ENCODE measurements around the gene VSX1. TPM values are rescaled to one million over a fixed set of nuclear protein-coding genes. Genes with fewer than 3 reads are reported as not detected.

The VSX1 gene
- polyA plus RNA-seq, 1 of the 3 experiments (the other 2 are of a cell fraction), result not detected

- H3K4me2 ChIP-seq, result no peak overlapping the region
- H2AFZ ChIP-seq (ENCODE audit: low read depth), result no peak overlapping the region
- H3K27ac ChIP-seq (ENCODE audit: low read depth in 2 of 2, low read length in 1 of 2), result no peak overlapping the region
- no peak for DNase-seq
- no peaks in the 10 kb centered on the region for H3F3A ChIP-seq (replicated peaks; ENCODE audit: insufficient read depth)
- no peaks in the 10 kb centered on the region for H3K9me3 ChIP-seq
- no peaks in the 10 kb centered on the region for H3K27me3 ChIP-seq (ENCODE audit: insufficient read depth)
- H3K9ac ChIP-seq, result no peak overlapping the region
- no peaks in the 10 kb centered on the region for H4K20me1 ChIP-seq (ENCODE audit: insufficient read depth)
- ChIA-PET POLR2A (no interaction called here), CTCF (no interaction called here)
- no peaks in the 10 kb centered on the region for H3K36me3 ChIP-seq (replicated peaks in 1 of 2; ENCODE audit: control insufficient read depth in 1 of 2, insufficient read depth in 2 of 2, low read length in 1 of 2)
- no peaks in the 10 kb centered on the region for H3K9me2 ChIP-seq
- WGBS (ENCODE audit: low lambda C conversion rate), result 66% methylated on average over 3 of the region's 3 CpGs
- H3K4me3 ChIP-seq (ENCODE audit: low read depth in 2 of 2, low read length in 1 of 2), result no peak overlapping the region
- H3K79me2 ChIP-seq (ENCODE audit: insufficient read depth), result no peaks in the 10 kb centered on the region
- TF ChIP-seq TEAD4 (IDR thresholded peaks at IDR 0.05; ENCODE audit: borderline replicate concordance, insufficient read depth), result no peak
- peaks cover 0 to 10% of the 10 kb centered on the region in 2 experiments; a peak in 1 of 4 replicates for H3K4me1 ChIP-seq (ENCODE audit: control insufficient read depth in 1 of 2, insufficient read depth in 2 of 2, low read depth in 1 of 2, low read length in 1 of 2)
These were observed 43.9 kb downstream of the VSX1 start for GRCh38 chr20:25038103-25038410.

GRCh38 chr20:25037288-25038102 lies 44.4 kb downstream of the VSX1 start:
- Histone ChIP-seq H4K20me1 (ENCODE audit: insufficient read depth) (no peaks in the 10 kb centered on the region), H3K4me2 (no peak overlapping the region), H3F3A (replicated peaks; ENCODE audit: insufficient read depth) (no peaks in the 10 kb centered on the region), H3K9me3 (no peaks in the 10 kb centered on the region), H3K27ac (ENCODE audit: low read depth in 2 of 2, low read length in 1 of 2) (no peak overlapping the region), H3K4me1 (ENCODE audit: control insufficient read depth in 1 of 2, insufficient read depth in 2 of 2, low read depth in 1 of 2, low read length in 1 of 2) (peaks cover 0 to 15% of the 10 kb centered on the region in 2 experiments; a peak in 1 of 4 replicates), H3K79me2 (ENCODE audit: insufficient read depth) (no peaks in the 10 kb centered on the region), H3K9me2 (no peaks in the 10 kb centered on the region), H3K36me3 (replicated peaks in 1 of 2; ENCODE audit: control insufficient read depth in 1 of 2, insufficient read depth in 2 of 2, low read length in 1 of 2) (no peaks in the 10 kb centered on the region), H2AFZ (ENCODE audit: low read depth) (no peak overlapping the region), H3K27me3 (ENCODE audit: insufficient read depth) (no peaks in the 10 kb centered on the region), H3K9ac (no peak overlapping the region), H3K4me3 (ENCODE audit: low read depth in 2 of 2, low read length in 1 of 2) (no peak overlapping the region)
- 76% methylated on average over 12 of the region's 15 CpGs for WGBS (ENCODE audit: low lambda C conversion rate)
- POLR2A ChIA-PET, result no interaction called here
- no peak for TF ChIP-seq GATA2 (CRISPR knock-in tag; IDR thresholded peaks at IDR 0.05)
- no peak for TF ChIP-seq NFIC (IDR thresholded peaks at IDR 0.05; ENCODE audit: borderline replicate concordance)
- TF ChIP-seq EP300 (IDR thresholded peaks at IDR 0.05; ENCODE audit: borderline replicate concordance in 1 of 2, low read depth in 1 of 2, low read length in 1 of 2), result no peak
- no peak for TF ChIP-seq FOXM1 (IDR thresholded peaks at IDR 0.05; ENCODE audit: low read depth)
- TF ChIP-seq JUND (IDR thresholded peaks at IDR 0.05), result no peak
- TF ChIP-seq USF2 (IDR thresholded peaks at IDR 0.05; ENCODE audit: borderline replicate concordance, low read depth, low read length), result no peak
- TF ChIP-seq RCOR1 (IDR thresholded peaks at IDR 0.05; ENCODE audit: low read length), result no peak
- no peak for TF ChIP-seq SIN3A (IDR thresholded peaks at IDR 0.05; ENCODE audit: borderline replicate concordance, low read depth, low read length)
- no peak for TF ChIP-seq RFX5 (IDR thresholded peaks at IDR 0.05; ENCODE audit: low read length)
- TF ChIP-seq TCF12 (IDR thresholded peaks at IDR 0.05), result no peak
- TF ChIP-seq TEAD4 (IDR thresholded peaks at IDR 0.05; ENCODE audit: borderline replicate concordance, insufficient read depth), result no peak
- CTCF ChIA-PET, result no interaction called here
- no peak for DNase-seq

Measured in SK-N-SH (cell line).